AG09319 (cell line): ENCODE results near the gene CACNA2D2.
"Not testable (repeated sequence)": the region's sequence is repeated elsewhere in the genome, so short reads cannot be mapped to it uniquely, and the experiment has no call there.

Experiments
- DNase-seq: peaks from one replicate; pipeline ENCODE4 v3.0.0-alpha.2; 2010; ENCODE audit warnings: low read depth; ENCODE audit errors: extremely low read depth
- CTCF ChIP-seq: IDR thresholded peaks from 2 replicates; pipeline ENCODE4 v1.5.1; 2011; ENCODE audit warnings: low read depth, mild to moderate bottlenecking, inconsistent platforms, low read length, moderate library complexity

CACNA2D2 gene

DNA sequence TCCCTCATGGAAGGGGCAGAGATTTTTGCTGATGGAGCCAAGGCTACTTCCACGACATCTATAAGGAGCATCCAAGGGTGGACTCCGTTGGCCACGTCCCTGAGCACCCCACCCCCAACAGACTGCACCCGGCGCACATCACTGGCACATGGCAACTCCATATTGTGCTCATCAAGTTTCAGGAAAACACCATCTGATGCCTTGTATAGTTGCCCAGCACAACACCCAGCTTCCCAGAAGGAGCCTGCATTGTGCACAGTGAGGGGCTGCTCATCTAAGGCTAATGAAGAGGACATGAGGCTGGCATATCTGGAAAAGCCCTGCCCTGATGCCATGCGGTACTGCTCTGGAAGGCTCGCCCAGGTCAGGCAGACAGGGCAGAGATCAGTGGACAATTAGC lies 15.0 kb upstream of the CACNA2D2 start:
- no peak for TF ChIP-seq CTCF
- DNase-seq: no peak

- no peak for TF ChIP-seq CTCF
- DNase-seq: no peak
Observed at GRCh38 chr3:50517721-50518206, 14.3 kb upstream of the CACNA2D2 start.

DNA sequence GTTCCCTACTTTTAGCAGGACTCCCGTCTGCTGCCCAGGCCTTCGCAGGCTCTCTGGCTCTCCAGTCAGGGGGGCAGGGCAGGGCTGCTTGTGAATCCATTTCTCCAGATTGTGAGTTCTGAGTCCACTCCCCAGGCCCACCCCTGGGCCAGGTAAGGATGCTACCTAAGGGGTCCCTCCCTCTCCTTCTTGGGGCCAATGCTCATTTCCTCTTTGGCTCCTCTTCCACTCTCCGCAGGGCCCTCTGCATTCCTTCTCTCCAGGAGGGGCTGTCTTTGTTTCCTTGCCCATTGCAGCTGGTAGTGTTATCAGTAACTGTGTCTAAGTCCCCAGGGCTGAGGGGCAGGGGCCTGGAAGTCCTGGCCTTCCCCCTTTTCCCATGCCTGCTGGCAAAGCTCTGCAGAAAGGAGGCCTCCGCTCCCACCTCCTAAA lies 13.0 kb upstream of the CACNA2D2 start:
- DNase-seq: no peak
- TF ChIP-seq CTCF: no peak

DNA sequence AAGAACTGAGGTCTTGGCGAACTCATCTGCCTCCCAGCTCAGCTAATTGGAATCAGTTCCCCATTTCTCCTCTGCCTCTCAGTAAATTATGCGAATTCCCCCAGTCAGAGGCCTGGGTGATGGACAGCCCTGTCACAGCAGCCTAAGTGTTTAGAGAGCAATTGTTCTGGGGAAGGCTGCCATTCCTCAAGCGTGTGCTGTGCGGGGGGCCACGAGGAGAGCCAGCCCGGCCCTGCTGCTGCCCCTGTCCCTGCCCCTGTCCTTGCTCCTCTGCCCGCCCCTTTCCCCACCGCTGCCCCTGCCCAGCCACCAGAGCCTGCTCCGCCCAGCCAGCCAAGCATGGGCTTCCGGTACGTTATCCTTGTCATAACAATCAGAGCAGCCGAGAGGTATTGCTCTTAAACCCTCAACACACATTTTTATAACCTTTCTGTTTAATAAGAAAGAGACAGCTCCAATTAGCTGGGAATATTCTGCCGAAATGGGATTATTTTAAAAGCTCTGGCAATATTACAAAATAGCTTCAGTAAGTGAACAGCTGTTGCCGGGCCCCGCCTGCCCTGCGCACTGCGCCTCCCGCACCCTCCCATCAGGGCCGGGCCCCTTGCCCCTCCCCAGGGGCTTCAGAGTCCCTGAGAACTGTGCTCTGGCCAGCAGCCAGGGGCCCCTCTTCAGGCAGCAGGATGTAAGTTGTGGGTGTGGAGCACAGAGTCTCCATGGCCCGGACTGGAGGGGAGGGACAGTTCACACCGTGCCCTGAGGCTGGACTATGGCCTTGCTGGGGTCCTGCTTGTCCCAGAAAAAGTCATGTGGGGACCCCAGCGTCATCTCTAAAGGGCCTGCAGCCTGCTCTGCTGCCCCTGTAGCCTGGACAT lies 12.4 kb upstream of the CACNA2D2 start:
- no peak for DNase-seq

DNA sequence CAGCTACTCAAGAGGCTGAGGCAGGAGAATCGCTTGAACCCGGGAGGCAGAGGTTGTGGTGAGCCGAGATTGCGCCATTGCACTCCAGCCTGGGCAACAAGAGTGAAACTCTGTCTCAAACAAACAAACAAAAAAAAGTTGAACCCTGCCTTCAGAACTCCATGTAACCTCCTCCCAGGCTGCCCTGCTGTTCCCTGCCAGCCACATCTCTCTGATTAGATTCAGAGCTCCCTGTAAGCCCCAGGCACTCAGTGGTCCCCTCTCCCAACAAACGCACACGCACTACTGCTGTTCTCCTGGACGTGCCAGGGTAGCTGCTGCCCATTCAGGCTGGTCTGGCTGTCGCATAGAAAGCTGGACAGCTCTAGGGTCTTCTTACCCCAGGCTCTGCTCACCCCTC lies 9.5 kb upstream of the CACNA2D2 start:
- not testable (repeated sequence) for DNase-seq

More for the DNA sequence above, 12.4 kb upstream of the CACNA2D2 start:
- TF ChIP-seq CTCF: no peak

- TF ChIP-seq CTCF: no peak
- DNase-seq: no peak
Observed at GRCh38 chr3:50512131-50512530, 8.7 kb upstream of the CACNA2D2 start.

GRCh38 chr3:50510325-50510724 lies 6.9 kb upstream of the CACNA2D2 start:
- no peak for DNase-seq
- no peak for TF ChIP-seq CTCF
